Embryonic facial prominence (tissue), 1 donor: ENCODE data around the gene IGFBP7.
"Not testable (repeated sequence)": the region's sequence is repeated elsewhere in the genome, so short reads cannot be mapped to it uniquely, and the experiment has no call there.

Experiments
- DNase-seq: peaks from one replicate; pipeline ENCODE4 v3.0.0-alpha.2; 2016; ENCODE audit errors: extremely low spot score

Gene IGFBP7

GRCh38 chr4:57073559-57073958, 36.6 kb downstream of the IGFBP7 start:
- DNase-seq, result no peak

DNA sequence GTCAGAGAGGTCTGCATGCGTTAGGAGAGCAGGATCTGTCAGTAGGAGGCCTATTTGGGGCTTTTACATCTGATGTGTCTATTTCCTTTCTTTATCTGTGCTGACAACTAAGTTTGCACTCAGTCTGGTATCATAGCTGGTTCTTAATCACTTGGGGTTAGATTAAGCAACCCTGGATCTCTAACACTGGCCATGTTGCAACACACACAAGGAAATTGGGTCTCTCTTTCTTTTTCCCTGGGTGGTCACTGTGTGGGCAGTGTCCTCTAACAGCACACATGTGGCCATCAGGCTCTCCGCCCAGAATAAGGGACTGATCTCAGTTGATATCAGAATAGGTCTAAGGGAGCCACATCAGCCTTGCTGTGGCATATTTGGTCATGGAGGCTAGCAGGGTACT, 38.9 kb downstream of the IGFBP7 start:
- DNase-seq, result no peak

DNA sequence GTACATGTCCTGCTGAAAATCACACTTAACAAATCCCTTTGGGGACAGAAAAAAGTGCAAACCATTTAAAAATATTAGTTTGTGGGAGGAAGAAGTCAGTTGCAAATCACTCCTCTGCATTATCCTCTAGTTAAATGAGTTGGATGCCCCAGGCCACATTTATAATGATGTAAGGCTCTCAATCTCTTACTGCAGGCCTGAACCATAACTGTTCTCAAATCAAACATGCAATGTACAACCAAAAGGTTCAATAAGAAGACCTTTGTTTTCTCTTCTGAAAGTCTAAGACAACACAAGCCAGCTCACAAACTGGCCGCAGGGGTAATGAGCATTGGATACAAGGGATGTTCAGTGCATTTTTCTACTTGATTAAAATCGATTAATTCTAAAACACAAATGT, 39.7 kb downstream of the IGFBP7 start:
- DNase-seq, result no peak

DNA sequence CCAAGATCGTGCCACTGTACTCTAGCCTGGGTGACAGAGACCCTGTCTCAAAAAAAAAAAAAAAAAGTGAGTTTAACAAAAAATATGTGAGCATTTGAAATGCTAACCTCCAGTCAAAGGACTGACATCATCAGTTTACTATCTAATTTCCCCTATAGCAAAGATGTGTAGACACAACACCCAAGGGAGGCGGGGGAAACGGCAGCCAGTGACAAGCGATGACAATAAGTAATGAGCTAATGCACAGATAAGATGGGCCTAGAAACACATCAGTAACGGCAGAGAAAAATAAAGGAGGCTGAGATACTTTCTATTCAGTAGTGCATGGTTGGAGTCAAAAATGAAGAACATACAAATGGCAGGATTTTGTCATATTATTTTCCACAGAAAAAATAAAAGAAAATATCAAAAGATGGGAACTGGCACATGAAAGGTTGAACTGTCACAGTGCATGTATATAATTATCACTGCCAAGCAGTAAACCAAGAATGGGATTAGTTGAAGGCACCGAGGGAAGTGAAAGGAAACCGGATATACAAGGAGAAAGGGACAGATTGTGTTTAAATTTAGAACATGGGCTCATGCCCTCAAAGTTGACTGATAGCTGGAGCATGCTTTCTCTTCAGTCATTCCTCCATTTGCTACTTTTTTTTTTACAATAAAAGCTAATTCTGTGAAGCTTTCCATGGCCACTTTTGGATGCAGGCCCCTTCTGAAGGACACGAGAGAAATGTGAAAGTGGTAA, 41.8 kb downstream of the IGFBP7 start:
- DNase-seq, result no peak

GRCh38 chr4:57065730-57066482, 44.3 kb downstream of the IGFBP7 start:
- DNase-seq, result no peak

GRCh38 chr4:57064811-57065711, 45.1 kb downstream of the IGFBP7 start:
- no peak for DNase-seq

- DNase-seq, result no peak
Observed at GRCh38 chr4:57064120-57064519, 46.1 kb downstream of the IGFBP7 start.

DNA sequence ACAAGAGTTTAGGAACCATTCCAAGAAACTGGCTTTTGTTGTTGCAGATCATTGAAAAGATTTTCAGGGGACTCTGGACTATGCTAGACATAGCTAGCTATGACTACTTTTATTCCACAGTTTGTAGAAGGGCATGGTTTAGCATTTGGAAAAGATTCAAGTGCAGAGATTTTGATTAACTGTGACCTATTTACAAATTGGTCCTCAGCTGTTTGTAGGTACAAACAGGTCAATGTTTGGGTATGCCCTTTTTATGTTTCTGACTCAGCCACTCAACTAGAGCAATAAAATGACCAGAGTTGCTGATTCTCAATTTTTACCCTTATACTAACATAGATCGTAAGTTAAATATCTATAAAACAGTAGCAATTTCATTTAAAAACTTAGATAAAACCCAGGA, 46.7 kb downstream of the IGFBP7 start:
- DNase-seq, result no peak

- DNase-seq, result no peak
Observed at GRCh38 chr4:57061395-57061794, 48.8 kb downstream of the IGFBP7 start.

DNA sequence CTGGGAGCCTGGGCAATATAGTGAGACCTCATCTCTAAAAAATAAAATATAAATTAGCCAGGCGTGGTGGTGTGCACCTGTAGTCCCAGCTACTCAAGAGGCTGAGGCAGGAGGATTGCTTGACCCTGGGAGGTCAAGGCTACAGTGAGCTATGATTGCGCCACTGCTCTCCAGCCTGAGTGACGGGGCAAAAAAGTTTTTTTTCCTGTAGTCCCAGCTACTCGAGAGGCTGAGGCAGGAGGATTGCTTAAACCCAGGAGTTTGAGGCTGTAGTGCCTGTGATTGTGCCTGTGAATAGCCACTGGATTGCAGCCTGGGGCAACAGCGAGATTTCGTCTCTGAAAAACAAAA, 49.5 kb downstream of the IGFBP7 start:
- DNase-seq, result not testable (repeated sequence)

DNA sequence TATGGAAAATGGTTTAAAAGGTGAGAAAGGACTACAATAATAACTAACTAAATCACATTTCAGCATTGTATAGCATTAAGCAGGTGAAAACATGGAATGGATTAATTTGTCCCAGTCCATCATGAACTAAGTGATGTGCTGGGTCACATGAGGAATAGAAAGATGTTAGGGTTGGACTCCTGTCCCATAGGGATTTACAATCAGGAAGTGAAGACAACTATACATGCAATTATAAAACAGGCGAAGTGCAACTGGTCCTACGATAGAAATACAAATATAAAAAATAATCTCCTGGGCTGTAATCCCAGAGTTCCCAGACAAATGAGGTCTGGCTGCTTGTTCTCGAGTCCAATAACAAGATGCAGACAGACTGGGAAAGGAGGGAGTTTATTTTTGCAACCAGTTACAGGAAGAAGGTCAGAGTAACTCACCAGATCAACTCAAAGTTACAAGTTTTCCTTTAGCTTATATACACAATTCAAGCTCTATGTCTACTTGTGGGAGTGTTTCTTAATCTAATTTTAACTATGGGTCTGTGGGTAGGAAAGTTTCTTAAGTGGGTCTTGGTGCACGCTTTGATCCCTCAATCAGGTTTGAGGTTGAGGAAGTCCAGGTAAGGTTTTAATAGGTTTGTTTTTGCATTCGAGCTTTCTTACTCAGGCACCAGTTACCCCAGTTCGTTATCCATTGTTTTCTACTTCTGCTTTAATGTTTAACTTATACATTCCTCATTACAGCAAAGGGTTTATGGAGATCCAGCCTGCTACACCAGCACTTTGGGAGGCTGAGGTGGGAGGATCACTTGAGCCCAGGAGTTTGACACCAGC, 50.1 kb downstream of the IGFBP7 start:
- DNase-seq, result no peak

DNA sequence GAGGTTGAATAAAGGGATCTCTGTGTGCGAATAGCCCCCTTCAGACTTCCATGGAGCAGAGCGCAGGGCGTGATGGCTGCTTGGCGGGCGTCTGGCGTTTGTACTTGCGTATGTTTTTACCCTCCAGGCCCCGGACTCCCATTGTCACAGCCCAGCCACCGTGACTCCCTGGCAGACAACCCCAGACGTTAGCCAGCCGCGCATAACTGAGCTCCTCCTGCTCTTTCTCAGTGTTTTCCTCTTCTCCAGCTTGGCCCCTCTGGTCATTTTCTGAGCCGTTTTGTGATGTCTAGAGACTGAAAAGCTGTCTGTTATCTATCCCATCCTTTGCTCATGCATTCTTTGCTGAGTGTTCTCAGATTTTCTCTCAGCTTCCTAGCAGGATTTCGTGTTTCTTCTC, 54.3 kb downstream of the IGFBP7 start:
- no peak for DNase-seq

DNA sequence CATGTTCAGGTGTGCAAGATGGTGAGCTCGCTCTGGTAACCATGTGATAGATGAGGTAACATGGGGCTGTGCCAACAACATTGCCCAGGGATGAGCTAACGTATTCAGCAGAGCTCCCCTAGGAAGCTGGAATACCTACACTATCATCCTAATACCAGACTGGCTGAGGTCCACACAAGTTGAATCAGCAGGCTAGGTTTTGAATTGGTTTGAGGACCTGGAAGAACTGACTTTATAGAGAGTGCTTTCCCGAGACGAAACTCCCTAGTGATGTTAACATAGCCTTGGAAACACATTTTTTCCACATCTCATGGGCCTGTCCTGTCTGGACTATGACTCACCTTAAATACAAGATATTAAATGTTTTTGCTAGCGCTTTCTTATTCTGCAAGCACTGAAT, 56.7 kb downstream of the IGFBP7 start:
- DNase-seq, result no peak

- DNase-seq, result no peak
Observed at GRCh38 chr4:57051524-57051923, 58.7 kb downstream of the IGFBP7 start.

DNA sequence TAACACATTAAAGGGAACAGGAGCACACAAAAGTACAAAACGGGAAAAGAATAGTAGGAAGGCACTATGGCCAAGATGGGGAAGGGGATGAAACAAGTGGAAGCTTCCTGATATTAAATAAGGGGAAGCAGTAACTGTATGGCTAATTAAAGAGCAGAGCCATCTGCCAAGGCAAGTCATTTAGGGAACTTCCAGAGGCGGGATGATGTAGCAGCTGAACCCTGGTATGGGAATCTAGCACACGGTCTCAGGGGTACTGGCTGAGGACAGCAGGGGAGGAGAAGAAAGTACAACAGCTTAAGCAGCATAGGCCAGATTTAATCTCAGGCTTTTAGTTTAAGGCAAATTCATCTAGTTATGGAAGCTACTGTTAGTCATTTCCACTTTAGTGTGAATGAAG, 59.1 kb downstream of the IGFBP7 start:
- no peak for DNase-seq

DNA sequence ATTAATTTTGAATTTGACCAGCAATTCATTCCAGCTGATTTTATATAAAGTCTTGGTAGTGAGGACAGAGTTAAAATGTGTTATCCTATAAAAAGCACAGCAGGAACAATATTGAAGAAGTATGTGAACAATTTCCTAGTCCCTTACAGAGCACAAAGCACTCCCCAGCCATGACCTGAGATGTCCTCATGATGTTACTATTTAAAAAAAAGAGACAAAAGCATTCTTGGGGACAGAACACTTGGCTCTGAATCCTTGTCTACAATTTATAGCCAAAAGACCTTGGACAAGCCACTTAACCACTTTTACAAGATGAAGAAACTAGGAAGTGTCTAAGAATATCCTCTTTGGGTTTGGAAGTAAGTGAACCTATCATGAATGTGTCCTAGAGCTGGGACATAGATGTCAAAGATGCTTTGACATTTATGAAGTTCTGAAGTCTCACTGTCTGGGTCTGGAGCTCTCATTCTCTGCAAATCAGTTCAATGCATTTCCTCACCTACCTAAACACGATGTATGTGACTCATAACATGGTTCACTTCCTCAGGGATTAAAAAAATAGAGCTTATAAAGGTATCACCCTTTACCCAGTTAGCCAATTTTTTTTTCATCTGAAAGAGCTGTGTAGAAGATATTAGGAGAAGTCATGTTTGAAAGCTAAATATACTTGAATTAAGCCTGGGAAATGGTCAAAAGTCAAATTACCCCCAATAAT, 61.4 kb downstream of the IGFBP7 start:
- DNase-seq, result no peak

DNA sequence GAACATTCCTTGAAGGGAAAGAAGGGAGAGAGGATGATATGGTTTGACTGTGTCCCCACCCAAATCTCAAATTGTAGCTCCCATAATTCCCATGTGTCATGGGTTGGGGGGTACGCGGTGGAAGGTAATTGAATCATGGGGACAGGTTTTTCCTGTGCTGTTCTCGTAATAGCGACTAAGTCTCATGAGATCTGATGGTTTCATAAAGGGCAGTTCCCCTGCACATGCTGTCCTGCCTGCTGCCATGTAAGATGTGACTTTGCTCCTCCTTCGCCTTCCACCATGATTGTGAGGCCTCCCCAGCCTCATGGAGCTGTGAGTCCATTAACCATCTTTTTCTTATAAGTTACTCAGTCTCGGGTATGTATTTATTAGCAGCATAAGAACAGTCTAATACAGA, 63.1 kb downstream of the IGFBP7 start:
- not testable (repeated sequence) for DNase-seq

GRCh38 chr4:57044996-57045395, 65.2 kb downstream of the IGFBP7 start:
- no peak for DNase-seq

DNA sequence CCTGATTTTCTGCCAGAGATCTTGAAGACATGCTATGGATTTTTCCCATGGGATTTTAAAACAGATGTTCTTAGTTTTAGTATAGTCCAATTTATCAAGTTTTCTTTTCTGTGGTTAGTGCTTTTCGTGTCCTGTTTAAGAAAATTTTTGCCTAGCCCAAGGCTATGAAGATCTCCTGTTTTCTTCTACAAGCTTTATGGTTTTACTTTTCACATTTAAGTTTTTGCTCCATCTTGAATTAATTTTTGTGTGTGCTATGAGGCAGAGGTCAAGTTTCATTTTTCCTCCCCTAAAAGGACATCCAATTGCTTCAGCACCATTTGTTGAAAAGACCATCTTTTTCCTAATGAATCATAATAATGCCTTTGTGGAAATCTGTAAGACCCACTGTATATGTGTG, 65.9 kb downstream of the IGFBP7 start:
- DNase-seq, result peak; percentile 16

DNA sequence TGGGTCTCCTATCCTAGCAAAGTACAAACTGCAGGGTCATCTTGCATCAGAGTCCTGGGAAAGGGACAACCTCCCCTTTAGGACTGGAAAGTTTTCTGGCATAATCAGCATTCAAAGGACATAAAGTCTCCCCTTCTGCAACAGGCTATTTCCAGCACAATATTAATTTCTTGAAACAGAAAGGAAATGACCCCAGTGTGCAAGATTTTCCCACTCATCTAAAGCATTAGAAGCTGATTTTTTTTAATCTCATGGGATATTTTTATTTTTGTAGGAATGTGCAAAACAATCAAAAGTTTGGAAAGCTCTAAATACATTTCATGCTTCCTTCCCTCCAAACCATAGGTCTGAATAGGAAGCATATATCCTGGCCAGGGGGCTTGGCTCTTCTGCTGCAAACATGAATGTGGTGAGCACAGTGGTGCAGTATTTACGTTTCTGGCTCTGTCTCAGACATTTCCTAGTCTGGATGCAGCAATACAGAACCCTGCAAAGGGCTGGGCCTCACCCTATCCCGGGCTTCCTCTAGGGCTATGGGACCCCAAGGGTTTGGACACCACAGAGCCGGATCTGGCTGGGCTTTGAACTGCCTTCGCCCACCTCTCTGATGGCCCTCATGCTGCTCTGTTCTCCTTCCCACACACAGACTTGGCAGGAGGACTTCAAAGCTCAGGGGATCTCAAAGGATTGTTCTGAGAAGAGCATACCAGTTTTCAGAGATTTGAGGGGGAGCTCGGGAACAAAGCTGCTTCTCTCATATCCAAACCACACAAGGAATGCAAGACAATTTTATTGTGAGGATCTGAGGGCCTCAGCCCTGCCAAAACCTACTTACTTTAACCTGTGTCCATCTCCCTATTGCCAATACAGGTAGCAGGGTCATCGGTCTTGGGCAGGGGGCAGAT, 66.6 kb downstream of the IGFBP7 start:
- peak; percentile 59 for DNase-seq
